ENCODE results near the gene RPS24.

- TF ChIP-seq CTCF (IDR thresholded peaks at IDR 0.05; ENCODE audit: low read length) (no peak), EZH2 (optimal IDR thresholded peaks at IDR 0.05; ENCODE audit: low read depth, low read length) (no peak), EZH2phosphoT487 (IDR thresholded peaks at IDR 0.05; ENCODE audit: low read length) (no peak)
Observed at GRCh38 chr10:78000206-78000605, 33.5 kb upstream of the RPS24 start.

Measured in MM.1S (cell line).